K562 (cell line): Measurements from ENCODE around the gene MYL11. TPM values are rescaled to one million over a fixed set of nuclear protein-coding genes. Genes with fewer than 3 reads are reported as not detected.
A peak's percentile ranks its signal among the peaks of the same experiment; 100 is the strongest.

Source experiments
- CBFA2T3 ChIP-seq: fragments of 450-650 bp; IDR thresholded peaks from 2 replicates; pipeline ENCODE4 v1.6.1; 2017
- CCNT2 ChIP-seq: IDR thresholded peaks from 2 replicates; pipeline ENCODE4 v1.6.1; 2011; ENCODE audit warnings: borderline replicate concordance, low read depth, mild to moderate bottlenecking, moderate library complexity, mixed read lengths, low read length; ENCODE audit not compliant: insufficient read length; ENCODE audit errors: extremely low read depth
- E2F1 ChIP-seq: sonication (generic); formaldehyde crosslinking; IDR thresholded peaks from 2 replicates; pipeline ENCODE4 v1.8.1; 2023; ENCODE audit warnings: mild to moderate bottlenecking, missing genetic modification reagents, moderate library complexity
- EP400 ChIP-seq: fragments of 450-650 bp; IDR thresholded peaks from 2 replicates; pipeline ENCODE4 v1.6.1; 2017; ENCODE audit warnings: antibody characterized with exemption, mild to moderate bottlenecking, moderate library complexity
- HEY1 ChIP-seq: fragments of 250-450 bp; sonication (Bioruptor Pico); IDR thresholded peaks from 2 replicates; pipeline ENCODE4 v1.5.0; 2020; ENCODE audit warnings: mild to moderate bottlenecking, moderate library complexity, borderline replicate concordance
- KLF1 ChIP-seq: fragments of 450-650 bp; IDR thresholded peaks from 2 replicates; pipeline ENCODE4 v1.6.1; 2016; ENCODE audit warnings: missing genetic modification characterization, missing compliant biosample characterization
- RBFOX2 ChIP-seq: fragments of 200-400 bp; formaldehyde crosslinking; IDR thresholded peaks from 2 replicates; pipeline ENCODE4 v1.6.1; 2017; ENCODE audit warnings: low read depth, mild to moderate bottlenecking, low read length, moderate library complexity
- TRIM24 ChIP-seq, 2 experiments: fragments of 450-650 bp; IDR thresholded peaks; 2 replicates each; pipeline ENCODE4 v1.6.1; 2016
- ZNF121 ChIP-seq: sonication (generic); formaldehyde crosslinking; conservative IDR thresholded peaks from 2 replicates; pipeline ENCODE4 v1.8.0; 2022; ENCODE audit warnings: missing genetic modification reagents
- ZNF24 ChIP-seq: fragments of 450-650 bp; IDR thresholded peaks from 2 replicates; pipeline ENCODE4 v1.6.1; 2016
- ZNF79 ChIP-seq: fragments of 250-450 bp; sonication (Bioruptor Pico); IDR thresholded peaks from 2 replicates; pipeline ENCODE4 v1.4.0; 2020; ENCODE audit warnings: low read depth, mild to moderate bottlenecking, moderate library complexity
- polyA plus RNA-seq, 8 experiments: library from polyadenylated mRNA; depleted of rRNA in 4 of 8; stranded (reverse) in 5 of 8; unstranded in 3 of 8; fragments of >200 nt; fragmentation: Nextera tagmentation in 2 of 8; fragmentation: Illumina TruSeq in 1 of 8; extraction: Ambion mirVana in 2 of 8; extraction: Trizol in 1 of 8; gene quantifications; 2 replicates each; pipeline versions ENCODE4 v1.2.1 to v1.2.3, GENCODE V29; 2011 to 2014; ENCODE audit warnings: inconsistent platforms in 1 of 8, missing spikeins in 1 of 8
- total RNA-seq, 7 experiments: library from RNA; depleted of rRNA in 6 of 7; stranded (reverse); fragments of >200 nt in 6 of 7; fragmentation: Illumina TruSeq in 2 of 7; extraction: Trizol in 2 of 7; gene quantifications; 2 replicates each; pipeline versions ENCODE4 v1.2.1 to v1.2.3, GENCODE V29; 2011 to 2021; ENCODE audit warnings: low replicate concordance in 1 of 7
- TF ChIP-seq, protein P1 (sequence below): sonication (generic); formaldehyde crosslinking; IDR thresholded peaks from 2 replicates; pipeline ENCODE4 v1.8.0; 2023; ENCODE audit warnings: mild to moderate bottlenecking, missing genetic modification reagents
- TF ChIP-seq, protein P2 (sequence below): fragments of 450-650 bp; IDR thresholded peaks from 2 replicates; pipeline ENCODE4 v1.6.1; 2016; ENCODE audit warnings: mild to moderate bottlenecking, moderate library complexity

Gene MYL11
- total and polyA plus RNA-seq, 9 of the 15 experiments (the other 6 are each of a cell fraction or from before 2014, with no cell fraction given), result 0.31 to 1.5 (median 0.73) TPM; not detected in 4

DNA sequence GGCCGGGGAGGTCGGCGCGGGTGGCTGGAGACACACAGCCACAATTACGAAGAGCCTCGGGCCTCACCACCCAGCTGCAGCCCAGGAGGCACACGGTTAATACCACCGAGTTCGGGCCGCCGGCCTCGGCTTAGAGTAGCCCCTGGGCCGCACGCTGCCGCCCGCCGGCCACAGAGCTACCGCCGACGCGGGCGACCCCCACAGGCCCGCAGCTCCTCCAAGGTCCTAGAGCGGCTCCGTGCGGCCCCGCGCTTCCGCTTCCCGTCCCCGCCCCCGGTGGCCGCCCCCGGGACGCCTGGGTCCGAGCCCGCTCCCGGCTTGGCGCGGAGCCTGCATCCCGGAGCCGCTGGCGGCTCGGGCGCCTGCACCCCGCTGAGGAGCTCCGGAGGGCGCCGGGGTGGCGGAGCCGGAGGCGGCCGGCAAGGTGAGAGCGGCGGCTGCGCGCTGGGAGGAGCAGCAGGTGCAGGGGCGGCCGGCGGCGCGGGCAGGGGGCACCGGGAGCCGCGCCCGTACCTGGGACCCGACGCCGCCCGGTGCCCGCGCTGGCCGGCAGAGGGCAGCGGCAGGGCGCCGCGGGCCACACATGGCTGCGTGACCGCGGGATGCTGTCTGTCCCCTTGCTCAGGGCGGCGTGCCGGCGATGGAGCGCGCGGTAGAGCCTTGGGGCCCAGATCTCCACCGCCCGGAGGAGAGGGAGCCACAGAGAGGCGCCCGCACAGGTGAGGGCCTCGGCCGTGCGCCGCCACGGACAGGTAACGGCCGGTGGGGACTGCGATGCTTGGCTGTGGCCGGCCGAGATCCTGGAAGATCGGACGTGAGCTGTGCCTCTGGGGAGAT is 20.8 kb downstream of the MYL11 start, which contains the start of gene ZNF48 (continued):
- TF ChIP-seq, protein P1, sequence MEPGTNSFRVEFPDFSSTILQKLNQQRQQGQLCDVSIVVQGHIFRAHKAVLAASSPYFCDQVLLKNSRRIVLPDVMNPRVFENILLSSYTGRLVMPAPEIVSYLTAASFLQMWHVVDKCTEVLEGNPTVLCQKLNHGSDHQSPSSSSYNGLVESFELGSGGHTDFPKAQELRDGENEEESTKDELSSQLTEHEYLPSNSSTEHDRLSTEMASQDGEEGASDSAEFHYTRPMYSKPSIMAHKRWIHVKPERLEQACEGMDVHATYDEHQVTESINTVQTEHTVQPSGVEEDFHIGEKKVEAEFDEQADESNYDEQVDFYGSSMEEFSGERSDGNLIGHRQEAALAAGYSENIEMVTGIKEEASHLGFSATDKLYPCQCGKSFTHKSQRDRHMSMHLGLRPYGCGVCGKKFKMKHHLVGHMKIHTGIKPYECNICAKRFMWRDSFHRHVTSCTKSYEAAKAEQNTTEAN, result no peak
- TF ChIP-seq E2F1 (CRISPR knock-in tag) (0 out of 2 replicates have a peak, but pooled peaks have one; percentile 30), TRIM24 (IDR thresholded peaks at IDR 0.05) (peak in 1 of 2 experiments; percentile 22; a peak in 1 of 4 replicates), EP400 (peak; percentile 56; the same call in 1 of the 2 replicates), ZNF121 (CRISPR knock-in tag) (no peak), ZNF24 (no peak), CBFA2T3 (no peak), KLF1 (tag) (peak; percentile 57; the same call in 1 of the 2 replicates), ZNF79 (CRISPR knock-in tag) (no peak), RBFOX2 (peak; percentile 82), HEY1 (CRISPR knock-in tag) (no peak), CCNT2 (peak; percentile 68)
- TF ChIP-seq, protein P2, sequence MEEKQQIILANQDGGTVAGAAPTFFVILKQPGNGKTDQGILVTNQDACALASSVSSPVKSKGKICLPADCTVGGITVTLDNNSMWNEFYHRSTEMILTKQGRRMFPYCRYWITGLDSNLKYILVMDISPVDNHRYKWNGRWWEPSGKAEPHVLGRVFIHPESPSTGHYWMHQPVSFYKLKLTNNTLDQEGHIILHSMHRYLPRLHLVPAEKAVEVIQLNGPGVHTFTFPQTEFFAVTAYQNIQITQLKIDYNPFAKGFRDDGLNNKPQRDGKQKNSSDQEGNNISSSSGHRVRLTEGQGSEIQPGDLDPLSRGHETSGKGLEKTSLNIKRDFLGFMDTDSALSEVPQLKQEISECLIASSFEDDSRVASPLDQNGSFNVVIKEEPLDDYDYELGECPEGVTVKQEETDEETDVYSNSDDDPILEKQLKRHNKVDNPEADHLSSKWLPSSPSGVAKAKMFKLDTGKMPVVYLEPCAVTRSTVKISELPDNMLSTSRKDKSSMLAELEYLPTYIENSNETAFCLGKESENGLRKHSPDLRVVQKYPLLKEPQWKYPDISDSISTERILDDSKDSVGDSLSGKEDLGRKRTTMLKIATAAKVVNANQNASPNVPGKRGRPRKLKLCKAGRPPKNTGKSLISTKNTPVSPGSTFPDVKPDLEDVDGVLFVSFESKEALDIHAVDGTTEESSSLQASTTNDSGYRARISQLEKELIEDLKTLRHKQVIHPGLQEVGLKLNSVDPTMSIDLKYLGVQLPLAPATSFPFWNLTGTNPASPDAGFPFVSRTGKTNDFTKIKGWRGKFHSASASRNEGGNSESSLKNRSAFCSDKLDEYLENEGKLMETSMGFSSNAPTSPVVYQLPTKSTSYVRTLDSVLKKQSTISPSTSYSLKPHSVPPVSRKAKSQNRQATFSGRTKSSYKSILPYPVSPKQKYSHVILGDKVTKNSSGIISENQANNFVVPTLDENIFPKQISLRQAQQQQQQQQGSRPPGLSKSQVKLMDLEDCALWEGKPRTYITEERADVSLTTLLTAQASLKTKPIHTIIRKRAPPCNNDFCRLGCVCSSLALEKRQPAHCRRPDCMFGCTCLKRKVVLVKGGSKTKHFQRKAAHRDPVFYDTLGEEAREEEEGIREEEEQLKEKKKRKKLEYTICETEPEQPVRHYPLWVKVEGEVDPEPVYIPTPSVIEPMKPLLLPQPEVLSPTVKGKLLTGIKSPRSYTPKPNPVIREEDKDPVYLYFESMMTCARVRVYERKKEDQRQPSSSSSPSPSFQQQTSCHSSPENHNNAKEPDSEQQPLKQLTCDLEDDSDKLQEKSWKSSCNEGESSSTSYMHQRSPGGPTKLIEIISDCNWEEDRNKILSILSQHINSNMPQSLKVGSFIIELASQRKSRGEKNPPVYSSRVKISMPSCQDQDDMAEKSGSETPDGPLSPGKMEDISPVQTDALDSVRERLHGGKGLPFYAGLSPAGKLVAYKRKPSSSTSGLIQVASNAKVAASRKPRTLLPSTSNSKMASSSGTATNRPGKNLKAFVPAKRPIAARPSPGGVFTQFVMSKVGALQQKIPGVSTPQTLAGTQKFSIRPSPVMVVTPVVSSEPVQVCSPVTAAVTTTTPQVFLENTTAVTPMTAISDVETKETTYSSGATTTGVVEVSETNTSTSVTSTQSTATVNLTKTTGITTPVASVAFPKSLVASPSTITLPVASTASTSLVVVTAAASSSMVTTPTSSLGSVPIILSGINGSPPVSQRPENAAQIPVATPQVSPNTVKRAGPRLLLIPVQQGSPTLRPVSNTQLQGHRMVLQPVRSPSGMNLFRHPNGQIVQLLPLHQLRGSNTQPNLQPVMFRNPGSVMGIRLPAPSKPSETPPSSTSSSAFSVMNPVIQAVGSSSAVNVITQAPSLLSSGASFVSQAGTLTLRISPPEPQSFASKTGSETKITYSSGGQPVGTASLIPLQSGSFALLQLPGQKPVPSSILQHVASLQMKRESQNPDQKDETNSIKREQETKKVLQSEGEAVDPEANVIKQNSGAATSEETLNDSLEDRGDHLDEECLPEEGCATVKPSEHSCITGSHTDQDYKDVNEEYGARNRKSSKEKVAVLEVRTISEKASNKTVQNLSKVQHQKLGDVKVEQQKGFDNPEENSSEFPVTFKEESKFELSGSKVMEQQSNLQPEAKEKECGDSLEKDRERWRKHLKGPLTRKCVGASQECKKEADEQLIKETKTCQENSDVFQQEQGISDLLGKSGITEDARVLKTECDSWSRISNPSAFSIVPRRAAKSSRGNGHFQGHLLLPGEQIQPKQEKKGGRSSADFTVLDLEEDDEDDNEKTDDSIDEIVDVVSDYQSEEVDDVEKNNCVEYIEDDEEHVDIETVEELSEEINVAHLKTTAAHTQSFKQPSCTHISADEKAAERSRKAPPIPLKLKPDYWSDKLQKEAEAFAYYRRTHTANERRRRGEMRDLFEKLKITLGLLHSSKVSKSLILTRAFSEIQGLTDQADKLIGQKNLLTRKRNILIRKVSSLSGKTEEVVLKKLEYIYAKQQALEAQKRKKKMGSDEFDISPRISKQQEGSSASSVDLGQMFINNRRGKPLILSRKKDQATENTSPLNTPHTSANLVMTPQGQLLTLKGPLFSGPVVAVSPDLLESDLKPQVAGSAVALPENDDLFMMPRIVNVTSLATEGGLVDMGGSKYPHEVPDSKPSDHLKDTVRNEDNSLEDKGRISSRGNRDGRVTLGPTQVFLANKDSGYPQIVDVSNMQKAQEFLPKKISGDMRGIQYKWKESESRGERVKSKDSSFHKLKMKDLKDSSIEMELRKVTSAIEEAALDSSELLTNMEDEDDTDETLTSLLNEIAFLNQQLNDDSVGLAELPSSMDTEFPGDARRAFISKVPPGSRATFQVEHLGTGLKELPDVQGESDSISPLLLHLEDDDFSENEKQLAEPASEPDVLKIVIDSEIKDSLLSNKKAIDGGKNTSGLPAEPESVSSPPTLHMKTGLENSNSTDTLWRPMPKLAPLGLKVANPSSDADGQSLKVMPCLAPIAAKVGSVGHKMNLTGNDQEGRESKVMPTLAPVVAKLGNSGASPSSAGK, result no peak
